SK-N-MC (cell line): ENCODE results near the gene CTLA4.

Experiments
- DNase-seq: peaks from one replicate; pipeline ENCODE4 v3.0.0-alpha.2; 2011; ENCODE audit warnings: low read depth, low spot score
- H3K27ac ChIP-seq: fragments of 200-600 bp; sonication (generic); 2 replicates; pipeline ENCODE4 v1.5.1; 2016; ENCODE audit warnings: mixed run types
- H3K36me3 ChIP-seq: fragments of 200-600 bp; sonication (generic); 2 replicates; pipeline ENCODE4 v1.6.1; 2017; ENCODE audit warnings: antibody characterized with exemption, low read length, mixed read lengths; ENCODE audit not compliant: insufficient read depth
- H3K4me3 ChIP-seq: fragments of 200-600 bp; sonication (generic); 2 replicates; pipeline ENCODE4 v1.5.1; 2016
- H3K9ac ChIP-seq: fragments of 200-600 bp; sonication (generic); 2 replicates; pipeline ENCODE4 v1.8.0; 2017; ENCODE audit warnings: mixed run types, mixed read lengths; ENCODE audit not compliant: insufficient read length
- H3K9me3 ChIP-seq: fragments of 200-600 bp; sonication (generic); 2 replicates; pipeline ENCODE4 v1.6.1; 2017; ENCODE audit warnings: low read depth, mild to moderate bottlenecking, antibody characterized with exemption, low read length, moderate library complexity, mixed read lengths
- EZH2 ChIP-seq: fragments of 200-600 bp; sonication (generic); IDR thresholded peaks from one replicate; pipeline ENCODE4 v1.6.1; 2017; ENCODE audit warnings: antibody characterized with exemption
- FOXP2 ChIP-seq: optimal IDR thresholded peaks from 2 replicates; pipeline ENCODE3; 2011; ENCODE audit warnings: mild to moderate bottlenecking, moderate library complexity; ENCODE audit not compliant: insufficient read depth; ENCODE audit errors: extremely low read length, control extremely low read depth
- POLR2AphosphoS5 ChIP-seq: IDR thresholded peaks from 2 replicates; pipeline ENCODE4 v1.6.1; 2012; ENCODE audit warnings: mild to moderate bottlenecking, low read depth, low read length, borderline replicate concordance

The CTLA4 gene

GRCh38 chr2:203916756-203917155 is 49.2 kb downstream of the CTLA4 start:
- Histone ChIP-seq H3K36me3 (no peaks in the 10 kb centered on the region), H3K27ac (no peak overlapping the region), H3K4me3 (no peak overlapping the region), H3K9ac (no peak overlapping the region), H3K9me3 (no peaks in the 10 kb centered on the region)
- no peak for TF ChIP-seq FOXP2
- TF ChIP-seq POLR2AphosphoS5 = no peak
- no peak for TF ChIP-seq EZH2
- no peak for DNase-seq

- TF ChIP-seq POLR2AphosphoS5 (no peak), FOXP2 (no peak)
- DNase-seq = no peak
- no peaks in the 10 kb centered on the region for H3K36me3 ChIP-seq
- H3K9ac ChIP-seq = no peak overlapping the region
- no peak overlapping the region for H3K4me3 ChIP-seq
- no peaks in the 10 kb centered on the region for H3K9me3 ChIP-seq
- no peak overlapping the region for H3K27ac ChIP-seq
Observed at GRCh38 chr2:203918264-203918663, 50.7 kb downstream of the CTLA4 start.

GRCh38 chr2:203918839-203919238 is 51.3 kb downstream of the CTLA4 start:
- Histone ChIP-seq H3K36me3 (no peaks in the 10 kb centered on the region), H3K4me3 (no peak overlapping the region), H3K9ac (no peak overlapping the region), H3K9me3 (no peaks in the 10 kb centered on the region), H3K27ac (no peak overlapping the region)
- no peak for DNase-seq
- TF ChIP-seq FOXP2 = no peak
- TF ChIP-seq EZH2 = no peak
- no peak for TF ChIP-seq POLR2AphosphoS5
